ENCODE data around the gene ZNF627. TPM values are rescaled to one million over a fixed set of nuclear protein-coding genes. Genes with fewer than 3 reads are reported as not detected.
A peak's percentile ranks its signal among the peaks of the same experiment; 100 is the strongest.
"Not testable (repeated sequence)": the region's sequence is repeated elsewhere in the genome, so short reads cannot be mapped to it uniquely, and the experiment has no call there.

Gene ZNF627
- total and polyA plus RNA-seq, 4 donors: 2.5 to 12.2 (median 6.4) TPM

GRCh38 chr19:11555246-11555645, 42.0 kb upstream of the ZNF627 start:
- Histone ChIP-seq H3K27ac (ENCODE audit: low read depth in 1 of 2, low read length in 2 of 2) (no peak overlapping the region), H3K4me1 (ENCODE audit: control insufficient read depth in 1 of 2, insufficient read depth in 2 of 2, low read length in 2 of 2) (peaks cover 0 to 3% of the 10 kb centered on the region in 2 donors), H3K36me3 (ENCODE audit: control insufficient read depth in 1 of 2, insufficient read depth in 2 of 2, low read length in 1 of 2) (peaks cover 0 to 3% of the 10 kb centered on the region in 2 donors), H3K9me3 (ENCODE audit: control insufficient read depth, low read length) (no peaks in the 10 kb centered on the region), H3K27me3 (ENCODE audit: control insufficient read depth in 1 of 2, insufficient read depth in 2 of 2, low read length in 1 of 2) (no peaks in the 10 kb centered on the region), H3K4me3 (ENCODE audit: low read length in 2 of 2) (no peak overlapping the region)
- DNase-seq: no peak
- intact Hi-C loops (cut with DNase I): no loop called here
- ATAC-seq (ENCODE audit: low FRiP score): no peak
- 87 to 91% methylated on average over 5 to 6 of the region's 6 CpGs for WGBS, 2 donors

DNA sequence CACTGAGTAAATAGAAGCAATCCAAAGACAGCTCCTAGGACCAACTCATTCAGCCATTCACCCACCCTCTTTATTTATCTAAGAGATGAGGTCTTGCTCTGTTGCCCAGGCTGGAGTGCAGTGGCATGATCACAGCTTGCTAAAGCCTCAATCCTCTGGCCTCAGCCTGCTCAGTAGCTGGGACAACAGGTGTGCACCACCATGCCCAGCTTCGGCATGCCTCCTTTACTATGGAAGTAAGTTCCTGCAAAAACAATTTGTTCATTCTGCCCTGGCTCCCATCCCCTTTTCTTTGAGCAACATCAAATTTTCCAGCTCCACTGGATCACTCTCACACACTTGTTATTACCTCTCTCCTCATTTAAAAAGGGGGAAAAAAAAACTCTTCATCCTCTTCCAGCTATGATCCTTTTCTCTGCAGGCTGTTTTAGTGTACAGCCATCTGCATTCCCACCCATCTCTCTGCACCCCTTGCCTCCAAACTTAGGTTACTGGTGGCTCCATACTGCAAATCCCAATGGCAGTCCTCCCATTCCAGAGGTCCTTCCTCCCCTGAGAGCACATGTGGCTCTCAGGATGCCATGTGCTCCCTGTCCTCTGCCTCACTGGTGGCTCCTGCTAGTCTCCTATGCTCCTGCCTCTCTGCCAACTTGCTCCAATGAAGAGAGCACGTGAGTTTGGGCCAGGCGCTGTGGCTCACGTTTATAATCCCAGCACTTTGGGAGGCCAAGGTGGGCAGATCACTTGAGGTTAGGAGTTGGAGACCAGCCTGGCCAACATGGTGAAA, 40.5 kb upstream of the ZNF627 start:
- Histone ChIP-seq H3K4me3 (ENCODE audit: low read length in 2 of 2) (no peak overlapping the region), H3K36me3 (ENCODE audit: control insufficient read depth in 1 of 2, insufficient read depth in 2 of 2, low read length in 1 of 2) (peaks cover 0 to 3% of the 10 kb centered on the region in 2 donors), H3K4me1 (ENCODE audit: control insufficient read depth in 1 of 2, insufficient read depth in 2 of 2, low read length in 2 of 2) (peaks cover 0 to 3% of the 10 kb centered on the region in 2 donors), H3K27ac (ENCODE audit: low read depth in 1 of 2, low read length in 2 of 2) (no peak overlapping the region), H3K27me3 (ENCODE audit: control insufficient read depth in 1 of 2, insufficient read depth in 2 of 2, low read length in 1 of 2) (no peaks in the 10 kb centered on the region), H3K9me3 (ENCODE audit: control insufficient read depth, low read length) (no peaks in the 10 kb centered on the region)
- no peak for ATAC-seq (ENCODE audit: low FRiP score)
- no peak for DNase-seq
- intact Hi-C loops (cut with DNase I): no loop called here
- WGBS, 2 donors: 72 to 79% methylated on average over 4 of the region's 4 CpGs

GRCh38 chr19:11558881-11559828, 38.1 kb upstream of the ZNF627 start, which contains the start of gene ELOF1:
TSS of gene ELOF1 (minus strand) at chr19:11559230. CDS start at chr19:11554347, 4,883 bp downstream.
- no peaks in the 10 kb centered on the region for H3K27me3 ChIP-seq (ENCODE audit: control insufficient read depth in 1 of 2, insufficient read depth in 2 of 2, low read length in 1 of 2)
- H3K36me3 ChIP-seq (ENCODE audit: control insufficient read depth in 1 of 2, insufficient read depth in 2 of 2, low read length in 1 of 2): peaks cover 0 to 3% of the 10 kb centered on the region in 2 donors
- intact Hi-C loops (cut with DNase I): no loop called here
- peak within 1 kb of the TSS; percentile 73 to 87 for H3K4me3 ChIP-seq (ENCODE audit: low read length in 2 of 2)
- peaks cover 0 to 3% of the 10 kb centered on the region in 2 donors for H3K4me1 ChIP-seq (ENCODE audit: control insufficient read depth in 1 of 2, insufficient read depth in 2 of 2, low read length in 2 of 2)
- no peaks in the 10 kb centered on the region for H3K9me3 ChIP-seq (ENCODE audit: control insufficient read depth, low read length)
- peak within 1 kb of the TSS in 1 of 2 donors; percentile 53 for H3K27ac ChIP-seq (ENCODE audit: low read depth in 1 of 2, low read length in 2 of 2)
- DNase-seq (peak; percentile 99), ATAC-seq (ENCODE audit: low FRiP score) (peak; percentile 98)
- 1 to 3% methylated on average over 57 of the region's 57 CpGs for WGBS, 2 donors

DNA sequence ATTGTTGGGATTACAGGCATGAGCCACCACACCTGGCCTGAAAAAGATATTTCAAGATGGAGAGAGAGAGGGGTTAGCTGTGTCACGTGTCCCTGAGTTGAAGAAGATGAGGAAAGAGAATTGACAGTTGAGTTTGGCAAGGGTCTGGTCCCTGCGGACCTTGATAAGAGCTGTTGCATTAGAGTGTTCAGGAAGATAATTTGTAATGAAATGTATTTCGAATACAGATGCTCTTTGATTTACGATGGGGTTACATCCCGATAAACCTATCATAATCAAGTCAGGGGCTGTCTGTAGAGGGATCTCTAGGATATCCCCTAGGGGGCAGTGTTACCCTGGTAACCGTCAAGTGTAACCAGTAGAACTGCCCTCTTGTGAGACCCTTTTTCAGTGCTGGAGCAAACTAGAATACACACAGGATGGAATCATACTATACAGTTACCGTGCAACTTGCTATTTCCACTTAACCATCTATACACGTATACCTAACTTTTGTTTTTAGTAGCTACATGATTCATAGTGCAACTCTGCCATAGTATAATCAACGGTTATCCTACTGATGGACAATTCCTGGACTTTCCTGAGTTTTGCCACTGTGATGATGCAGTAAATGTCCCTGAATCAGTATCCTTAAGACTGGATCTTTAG, 36.8 kb upstream of the ZNF627 start:
- H3K27me3 ChIP-seq (ENCODE audit: control insufficient read depth in 1 of 2, insufficient read depth in 2 of 2, low read length in 1 of 2): no peaks in the 10 kb centered on the region
- no peaks in the 10 kb centered on the region for H3K9me3 ChIP-seq (ENCODE audit: control insufficient read depth, low read length)
- H3K4me3 ChIP-seq (ENCODE audit: low read length in 2 of 2): no peak overlapping the region
- DNase-seq (no peak), ATAC-seq (ENCODE audit: low FRiP score) (no peak)
- WGBS, 2 donors: 13 to 14% methylated on average over 9 of the region's 9 CpGs
- H3K27ac ChIP-seq (ENCODE audit: low read depth in 1 of 2, low read length in 2 of 2): no peak overlapping the region
- no peaks in the 10 kb centered on the region for H3K36me3 ChIP-seq (ENCODE audit: control insufficient read depth in 1 of 2, insufficient read depth in 2 of 2, low read length in 1 of 2)
- intact Hi-C loops (cut with DNase I): no loop called here
- peaks cover 0 to 3% of the 10 kb centered on the region in 2 donors for H3K4me1 ChIP-seq (ENCODE audit: control insufficient read depth in 1 of 2, insufficient read depth in 2 of 2, low read length in 2 of 2)

DNA sequence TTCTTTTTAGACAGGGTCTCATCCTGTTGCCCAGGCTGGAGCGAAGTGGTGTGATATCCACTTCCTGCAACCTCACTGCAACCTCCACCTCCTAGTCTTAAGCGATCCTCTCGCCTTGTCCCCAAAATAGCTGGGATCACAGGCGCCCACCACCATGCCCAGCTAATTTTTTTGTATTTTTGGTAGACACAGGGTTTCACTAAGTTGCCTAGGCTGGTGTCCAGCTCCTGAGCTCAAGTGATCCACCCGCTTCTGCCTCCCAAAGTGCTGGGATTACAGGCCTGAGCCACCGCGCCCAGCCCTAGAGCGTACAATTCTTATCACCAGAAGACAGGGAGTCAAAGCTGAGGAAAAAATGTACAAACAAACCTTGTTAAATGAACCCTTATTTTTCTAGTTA, 33.8 kb upstream of the ZNF627 start:
- no peak overlapping the region for H3K4me3 ChIP-seq (ENCODE audit: low read length in 2 of 2)
- H3K27ac ChIP-seq (ENCODE audit: low read depth in 1 of 2, low read length in 2 of 2): no peak overlapping the region
- H3K27me3 ChIP-seq (ENCODE audit: control insufficient read depth in 1 of 2, insufficient read depth in 2 of 2, low read length in 1 of 2): no peaks in the 10 kb centered on the region
- H3K36me3 ChIP-seq (ENCODE audit: control insufficient read depth in 1 of 2, insufficient read depth in 2 of 2, low read length in 1 of 2): no peaks in the 10 kb centered on the region
- ATAC-seq (ENCODE audit: low FRiP score): no peak
- intact Hi-C loops (cut with DNase I): no loop called here
- H3K9me3 ChIP-seq (ENCODE audit: control insufficient read depth, low read length): no peaks in the 10 kb centered on the region
- WGBS, 2 donors: 88 to 90% methylated on average over 8 of the region's 8 CpGs
- H3K4me1 ChIP-seq (ENCODE audit: control insufficient read depth in 1 of 2, insufficient read depth in 2 of 2, low read length in 2 of 2): no peaks in the 10 kb centered on the region
- DNase-seq: no peak

GRCh38 chr19:11564082-11564807, 33.0 kb upstream of the ZNF627 start:
- ATAC-seq (ENCODE audit: low FRiP score); intact Hi-C loops (cut with DNase I); H3K36me3 ChIP-seq (ENCODE audit: control insufficient read depth in 1 of 2, insufficient read depth in 2 of 2, low read length in 1 of 2); H3K4me3 ChIP-seq (ENCODE audit: low read length in 2 of 2); H3K4me1 ChIP-seq (ENCODE audit: control insufficient read depth in 1 of 2, insufficient read depth in 2 of 2, low read length in 2 of 2); H3K27me3 ChIP-seq (ENCODE audit: control insufficient read depth in 1 of 2, insufficient read depth in 2 of 2, low read length in 1 of 2); DNase-seq; H3K27ac ChIP-seq (ENCODE audit: low read depth in 1 of 2, low read length in 2 of 2); H3K9me3 ChIP-seq (ENCODE audit: control insufficient read depth, low read length): not testable (repeated sequence)
- WGBS, 2 donors: 91% methylated on average over 6 of the region's 6 CpGs

GRCh38 chr19:11565649-11565980, 31.7 kb upstream of the ZNF627 start:
- intact Hi-C loops (cut with DNase I); H3K4me1 ChIP-seq (ENCODE audit: control insufficient read depth in 1 of 2, insufficient read depth in 2 of 2, low read length in 2 of 2); H3K27ac ChIP-seq (ENCODE audit: low read depth in 1 of 2, low read length in 2 of 2); H3K27me3 ChIP-seq (ENCODE audit: control insufficient read depth in 1 of 2, insufficient read depth in 2 of 2, low read length in 1 of 2); H3K4me3 ChIP-seq (ENCODE audit: low read length in 2 of 2); H3K9me3 ChIP-seq (ENCODE audit: control insufficient read depth, low read length); ATAC-seq (ENCODE audit: low FRiP score); H3K36me3 ChIP-seq (ENCODE audit: control insufficient read depth in 1 of 2, insufficient read depth in 2 of 2, low read length in 1 of 2); DNase-seq: not testable (repeated sequence)
- WGBS, 2 donors: 86 to 90% methylated on average over 5 of the region's 5 CpGs

GRCh38 chr19:11566164-11566563, 31.1 kb upstream of the ZNF627 start:
- 82 to 88% methylated on average over 2 of the region's 2 CpGs for WGBS, 2 donors
- intact Hi-C loops (cut with DNase I): no loop called here
- no peak for DNase-seq

More at GRCh38 chr19:11566164-11566563, 31.1 kb upstream of the ZNF627 start:
- H3K27me3 ChIP-seq (ENCODE audit: control insufficient read depth in 1 of 2, insufficient read depth in 2 of 2, low read length in 1 of 2): no peaks in the 10 kb centered on the region
- H3K36me3 ChIP-seq (ENCODE audit: control insufficient read depth in 1 of 2, insufficient read depth in 2 of 2, low read length in 1 of 2): no peaks in the 10 kb centered on the region
- H3K9me3 ChIP-seq (ENCODE audit: control insufficient read depth, low read length): no peaks in the 10 kb centered on the region
- no peak overlapping the region for H3K4me3 ChIP-seq (ENCODE audit: low read length in 2 of 2)
- no peak for ATAC-seq (ENCODE audit: low FRiP score)
- H3K27ac ChIP-seq (ENCODE audit: low read depth in 1 of 2, low read length in 2 of 2): no peak overlapping the region
- no peaks in the 10 kb centered on the region for H3K4me1 ChIP-seq (ENCODE audit: control insufficient read depth in 1 of 2, insufficient read depth in 2 of 2, low read length in 2 of 2)

All from aorta (tissue), 5 donors.